IMR-90 (cell line): ENCODE measurements around the gene GLT1D1. TPM values are rescaled to one million over a fixed set of nuclear protein-coding genes. Genes with fewer than 3 reads are reported as not detected.

Source experiments
- ATAC-seq: fragments of 200-7000 bp; cut with Tn5 transposase; 2 replicates; pipeline ENCODE4 v1.9.1; 2020; ENCODE audit warnings: low read depth, mild to moderate bottlenecking, moderate library complexity
- BruUV-seq: library from RNA; stranded (reverse); fragments of 400-500 nt; replicated peaks from 2 replicates; lab custom pipeline; 2021; lab: Mats Ljungman, UMichigan
- CTCF ChIA-PET: fragments of 300-600 bp; formaldehyde crosslinking; extraction: SDS; loops from one replicate; lab custom pipeline; 2021; ENCODE audit warnings: antibody characterized with exemption; lab: Yijun Ruan, JAX
- POLR2A ChIA-PET: fragments of 300-600 bp; sonication (Branson Sonifier 250); formaldehyde crosslinking; loops from one replicate; lab custom pipeline; 2022; ENCODE audit warnings: antibody characterized with exemption; ENCODE audit not compliant: unreplicated experiment; lab: Charles Lee
- DNase-seq: peaks from one replicate; pipeline ENCODE4 v3.0.0; 2013
- H2AFZ ChIP-seq: replicated peaks from 2 replicates; pipeline ENCODE3; 2013; ENCODE audit warnings: low read length, mild to moderate bottlenecking; ENCODE audit not compliant: poor library complexity
- H2AK5ac ChIP-seq: 2 replicates; pipeline ENCODE4 v1.6.1; 2013; ENCODE audit warnings: low read depth, low read length, inconsistent platforms
- H2AK9ac ChIP-seq: replicated peaks from 2 replicates; pipeline ENCODE3; 2013; ENCODE audit warnings: mild to moderate bottlenecking, low read depth, low read length, moderate library complexity; ENCODE audit not compliant: poor library complexity
- H2BK120ac ChIP-seq: 2 replicates; pipeline ENCODE4 v1.6.1; 2013; ENCODE audit warnings: low read depth, low read length, inconsistent platforms
- H2BK15ac ChIP-seq: 3 replicates; pipeline ENCODE4 v1.6.1; 2013; ENCODE audit warnings: low read depth, low read length, inconsistent platforms
- H2BK20ac ChIP-seq: 2 replicates; pipeline ENCODE4 v1.6.1; 2013; ENCODE audit warnings: low read depth, mild to moderate bottlenecking, inconsistent platforms, low read length, moderate library complexity
- H2BK5ac ChIP-seq: 2 replicates; pipeline ENCODE4 v1.6.1; 2013; ENCODE audit warnings: mild to moderate bottlenecking, low read depth, low read length, inconsistent platforms; ENCODE audit not compliant: poor library complexity, severe bottlenecking
- H3K14ac ChIP-seq: replicated peaks from 2 replicates; pipeline ENCODE4 v1.6.1; 2013; ENCODE audit warnings: low read depth, low read length, inconsistent platforms
- H3K18ac ChIP-seq: 2 replicates; pipeline ENCODE4 v1.6.1; 2013; ENCODE audit warnings: low read depth, low read length, control low read depth
- H3K23ac ChIP-seq: 2 replicates; pipeline ENCODE4 v1.6.1; 2013; ENCODE audit warnings: low read depth, low read length, inconsistent platforms
- H3K27ac ChIP-seq: 2 replicates; pipeline ENCODE4 v1.5.1; 2013; ENCODE audit warnings: mild to moderate bottlenecking, control low read depth, low read length; ENCODE audit not compliant: insufficient read depth
- H3K27me3 ChIP-seq: 2 replicates; pipeline ENCODE4 v1.6.1; 2013; ENCODE audit warnings: low read length; ENCODE audit not compliant: control insufficient read depth, insufficient read depth
- H3K36me3 ChIP-seq: 2 replicates; pipeline ENCODE4 v1.6.1; 2013; ENCODE audit warnings: low read length, mixed read lengths; ENCODE audit not compliant: control insufficient read depth, insufficient read depth
- H3K4ac ChIP-seq: 2 replicates; pipeline ENCODE4 v1.6.1; 2013; ENCODE audit warnings: low read depth, low read length, inconsistent platforms
- H3K4me1 ChIP-seq: 2 replicates; pipeline ENCODE4 v1.6.1; 2013; ENCODE audit warnings: low read length, mixed read lengths; ENCODE audit not compliant: control insufficient read depth, insufficient read depth
- H3K4me2 ChIP-seq: 2 replicates; pipeline ENCODE4 v1.6.1; 2013; ENCODE audit warnings: low read depth, mild to moderate bottlenecking, control low read depth, low read length, moderate library complexity
- H3K4me3 ChIP-seq: 2 replicates; pipeline ENCODE4 v1.5.1; 2013; ENCODE audit warnings: low read depth, mild to moderate bottlenecking, control low read depth, low read length, moderate library complexity; ENCODE audit not compliant: insufficient read depth
- H3K56ac ChIP-seq: 2 replicates; pipeline ENCODE4 v1.6.1; 2013; ENCODE audit warnings: low read length, inconsistent platforms; ENCODE audit not compliant: insufficient read depth; ENCODE audit errors: extremely low read depth
- H3K79me1 ChIP-seq, 2 experiments: 2 replicates each; pipeline ENCODE4 v1.6.1; 2013; ENCODE audit warnings: low read length in 2 of 2, inconsistent platforms in 1 of 2, low read depth in 1 of 2
- H3K9ac ChIP-seq: 2 replicates; pipeline ENCODE4 v1.6.1; 2013; ENCODE audit warnings: low read depth, low read length, control low read depth
- H3K9me1 ChIP-seq: 2 replicates; pipeline ENCODE4 v1.6.1; 2013; ENCODE audit warnings: low read length, inconsistent platforms; ENCODE audit not compliant: insufficient read depth
- H3K9me3 ChIP-seq: 2 replicates; pipeline ENCODE4 v1.6.1; 2013; ENCODE audit warnings: low read length; ENCODE audit not compliant: control insufficient read depth, insufficient read depth
- H4K20me1 ChIP-seq: 2 replicates; pipeline ENCODE4 v1.6.1; 2013; ENCODE audit warnings: low read length, inconsistent platforms; ENCODE audit not compliant: insufficient read depth
- H4K5ac ChIP-seq: 2 replicates; pipeline ENCODE4 v1.6.1; 2013; ENCODE audit warnings: mild to moderate bottlenecking, low read depth, low read length, control low read depth
- H4K8ac ChIP-seq, 2 experiments: 2 replicates each; pipeline ENCODE4 v1.6.1; 2013; ENCODE audit warnings: low read depth in 2 of 2, low read length in 2 of 2, control low read depth in 1 of 2, inconsistent platforms in 1 of 2
- H4K91ac ChIP-seq: 2 replicates; pipeline ENCODE4 v1.6.1; 2013; ENCODE audit warnings: low read depth, low read length, inconsistent platforms; ENCODE audit not compliant: insufficient read depth
- CEBPB ChIP-seq: IDR thresholded peaks from 2 replicates; pipeline ENCODE4 v1.6.1; 2012; ENCODE audit warnings: low read depth, low read length, improper control_type of control experiment
- CHD1 ChIP-seq: IDR thresholded peaks from 2 replicates; pipeline ENCODE4 v1.6.1; 2012; ENCODE audit warnings: low read depth, low read length, improper control_type of control experiment
- FOS ChIP-seq: fragments of 150-350 bp; IDR thresholded peaks from 2 replicates; pipeline ENCODE4 v1.6.1; 2016; ENCODE audit warnings: low read depth, low read length
- MAZ ChIP-seq: IDR thresholded peaks from 2 replicates; pipeline ENCODE4 v1.6.1; 2012; ENCODE audit warnings: low read depth, mild to moderate bottlenecking, low read length, improper control_type of control experiment, moderate library complexity, borderline replicate concordance
- POLR2A ChIP-seq: IDR thresholded peaks from 2 replicates; pipeline ENCODE4 v1.6.1; 2012; ENCODE audit warnings: mild to moderate bottlenecking, low read depth, low read length
- RCOR1 ChIP-seq: IDR thresholded peaks from 2 replicates; pipeline ENCODE4 v1.6.1; 2012; ENCODE audit warnings: mild to moderate bottlenecking, low read length, improper control_type of control experiment; ENCODE audit not compliant: insufficient replicate concordance
- RFX5 ChIP-seq: IDR thresholded peaks from 2 replicates; pipeline ENCODE4 v1.8.0; 2012; ENCODE audit warnings: low read depth, mild to moderate bottlenecking, low read length, moderate library complexity
- SMC3 ChIP-seq: fragments of 150-350 bp; IDR thresholded peaks from 2 replicates; pipeline ENCODE4 v1.6.1; 2016; ENCODE audit warnings: low read depth, mild to moderate bottlenecking, antibody characterized with exemption, low read length, moderate library complexity
- WGBS, 2 experiments: methylation state at CpG; one replicate each; pipeline versions ENCODE4 v1.1.5 to v1.1.7; 2013; ENCODE audit warnings: missing lambda C conversion rate in 2 of 2; ENCODE audit not compliant: insufficient read length in 1 of 2; ENCODE audit errors: extremely low coverage in 2 of 2; 5-methylcytosine and 5-hydroxymethylcytosine counted together
- dilution Hi-C: fragments of 300-500 bp; cut with HindIII; formaldehyde crosslinking; loops from one replicate; pipeline ENCODE4 v1.14.3; 2018; ENCODE audit warnings: low sequenced_read_pairs; ENCODE audit not compliant: unreplicated experiment
- in situ Hi-C: fragments of 300-500 bp; cut with MboI; formaldehyde crosslinking; loops from 3 replicates; pipeline ENCODE4 v1.14.3; 2019; ENCODE audit warnings: low sequenced_read_pairs, inconsistent platforms, mixed read lengths
- intact Hi-C: fragments of 100-400 bp; cut with micrococcal nuclease; formaldehyde crosslinking; loops from 2 replicates; pipeline ENCODE4 v1.10.0; 2022
- polyA plus RNA-seq, 3 experiments: library from polyadenylated mRNA; depleted of rRNA; stranded (reverse); fragments of >200 nt; gene quantifications; 2 replicates each; pipeline ENCODE4 v1.2.3, GENCODE V29; 2012; ENCODE audit warnings: low replicate concordance in 1 of 3
- total RNA-seq: library from RNA; depleted of rRNA; stranded (reverse); fragments of >200 nt; gene quantifications from 2 replicates; pipeline ENCODE4 v1.2.3, GENCODE V29; 2012
- TF ChIP-seq, protein P1 (sequence below): fragments of 150-350 bp; IDR thresholded peaks from 2 replicates; pipeline ENCODE4 v1.6.1; 2016; ENCODE audit warnings: low read depth, mild to moderate bottlenecking, low read length, moderate library complexity, borderline replicate concordance
- TF ChIP-seq, protein P2 (sequence below): conservative IDR thresholded peaks from 2 replicates; pipeline ENCODE4 v1.5.1; 2012; ENCODE audit warnings: mild to moderate bottlenecking, low read depth, low read length, improper control_type of control experiment

GLT1D1 gene
- total and polyA plus RNA-seq, 2 of the 4 experiments (the other 2 are of a cell fraction) = not detected

DNA sequence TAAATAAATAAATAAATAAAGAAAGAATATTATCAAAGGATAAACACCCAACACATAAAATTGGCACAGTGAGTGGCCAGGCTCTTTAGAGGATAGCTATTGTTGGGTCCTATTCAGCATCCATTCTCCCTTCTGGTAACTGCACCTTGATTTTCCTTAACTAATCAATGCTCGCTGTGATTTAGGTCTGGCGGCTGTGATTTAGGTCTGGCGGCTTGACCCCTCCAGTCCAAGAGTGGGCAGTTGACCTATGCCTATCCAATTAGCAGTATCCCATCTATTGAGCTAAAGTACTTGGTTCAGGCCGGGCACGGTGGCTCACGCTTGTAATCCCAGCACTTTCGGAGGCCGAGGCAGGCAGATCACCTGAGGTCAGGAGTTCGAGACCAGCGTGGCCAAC lies 19.9 kb upstream of the GLT1D1 start:
- Histone ChIP-seq H4K20me1 (no peaks in the 10 kb centered on the region), H3K4me1 (no peaks in the 10 kb centered on the region), H3K18ac (no peak overlapping the region), H3K4ac (no peak overlapping the region), H3K9me1 (no peaks in the 10 kb centered on the region), H3K9ac (no peak overlapping the region), H3K4me3 (no peak overlapping the region), H3K56ac (no peak overlapping the region), H2BK15ac (no peak overlapping the region), H2BK5ac (no peak overlapping the region), H4K8ac (no peak overlapping the region), H2BK120ac (no peak overlapping the region), H2AK5ac (no peak overlapping the region), H3K23ac (no peak overlapping the region), H2AK9ac (no peak overlapping the region), H2BK20ac (no peak overlapping the region), H3K27ac (no peak overlapping the region), H2AFZ (no peak overlapping the region), H3K14ac (no peak overlapping the region), H3K79me1 (no peaks in the 10 kb centered on the region), H3K9me3 (0 out of 2 replicates have a peak, but pooled peaks cover 2% of the 10 kb centered on the region), H4K91ac (no peak overlapping the region), H3K27me3 (no peaks in the 10 kb centered on the region), H3K36me3 (no peaks in the 10 kb centered on the region), H3K4me2 (no peak overlapping the region), H4K5ac (no peak overlapping the region)
- ATAC-seq (no peak), DNase-seq (no peak)
- in situ Hi-C loops = no loop called here
- ChIA-PET POLR2A (no interaction called here), CTCF (no interaction called here)
- no TSS peak for BruUV-seq
- 94% methylated on average over 7 of the region's 10 CpGs; no CpG with 5 or more reads in 1 of the 2 experiments for WGBS, 2 experiments
- no peak for TF ChIP-seq POLR2A
- no peak for TF ChIP-seq RCOR1
- TF ChIP-seq RFX5 = no peak
- no peak for TF ChIP-seq FOS
- no peak for TF ChIP-seq SMC3
- TF ChIP-seq, protein P1, sequence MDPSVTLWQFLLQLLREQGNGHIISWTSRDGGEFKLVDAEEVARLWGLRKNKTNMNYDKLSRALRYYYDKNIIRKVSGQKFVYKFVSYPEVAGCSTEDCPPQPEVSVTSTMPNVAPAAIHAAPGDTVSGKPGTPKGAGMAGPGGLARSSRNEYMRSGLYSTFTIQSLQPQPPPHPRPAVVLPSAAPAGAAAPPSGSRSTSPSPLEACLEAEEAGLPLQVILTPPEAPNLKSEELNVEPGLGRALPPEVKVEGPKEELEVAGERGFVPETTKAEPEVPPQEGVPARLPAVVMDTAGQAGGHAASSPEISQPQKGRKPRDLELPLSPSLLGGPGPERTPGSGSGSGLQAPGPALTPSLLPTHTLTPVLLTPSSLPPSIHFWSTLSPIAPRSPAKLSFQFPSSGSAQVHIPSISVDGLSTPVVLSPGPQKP = no peak
- no peak for TF ChIP-seq CEBPB
- no peak for TF ChIP-seq MAZ
- TF ChIP-seq, protein P2, sequence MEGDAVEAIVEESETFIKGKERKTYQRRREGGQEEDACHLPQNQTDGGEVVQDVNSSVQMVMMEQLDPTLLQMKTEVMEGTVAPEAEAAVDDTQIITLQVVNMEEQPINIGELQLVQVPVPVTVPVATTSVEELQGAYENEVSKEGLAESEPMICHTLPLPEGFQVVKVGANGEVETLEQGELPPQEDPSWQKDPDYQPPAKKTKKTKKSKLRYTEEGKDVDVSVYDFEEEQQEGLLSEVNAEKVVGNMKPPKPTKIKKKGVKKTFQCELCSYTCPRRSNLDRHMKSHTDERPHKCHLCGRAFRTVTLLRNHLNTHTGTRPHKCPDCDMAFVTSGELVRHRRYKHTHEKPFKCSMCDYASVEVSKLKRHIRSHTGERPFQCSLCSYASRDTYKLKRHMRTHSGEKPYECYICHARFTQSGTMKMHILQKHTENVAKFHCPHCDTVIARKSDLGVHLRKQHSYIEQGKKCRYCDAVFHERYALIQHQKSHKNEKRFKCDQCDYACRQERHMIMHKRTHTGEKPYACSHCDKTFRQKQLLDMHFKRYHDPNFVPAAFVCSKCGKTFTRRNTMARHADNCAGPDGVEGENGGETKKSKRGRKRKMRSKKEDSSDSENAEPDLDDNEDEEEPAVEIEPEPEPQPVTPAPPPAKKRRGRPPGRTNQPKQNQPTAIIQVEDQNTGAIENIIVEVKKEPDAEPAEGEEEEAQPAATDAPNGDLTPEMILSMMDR = no peak
- no peak for TF ChIP-seq CHD1
- intact Hi-C loops = no loop called here
- dilution Hi-C loops = no loop called here
